GM21423 (cell line): ENCODE data around the gene PRKAB1.
"Not testable (repeated sequence)": the region's sequence is repeated elsewhere in the genome, so short reads cannot be mapped to it uniquely, and the experiment has no call there.

ENCODE experiments used
- ATAC-seq: cut with Tn5 transposase; IDR thresholded peaks from one replicate; pipeline ENCODE4 v1.9.1; 2021; ENCODE audit warnings: mild to moderate bottlenecking, moderate library complexity; ENCODE audit not compliant: unreplicated experiment

Gene PRKAB1

GRCh38 chr12:119667577-119668323 lies at the start of gene PRKAB1:
Gene PRKAB1, plus strand, starts transcription at chr12:119668133. Its CDS starts 112 bp downstream, at chr12:119668245.
- ATAC-seq: peak; percentile 94

GRCh38 chr12:119618328-119618896 lies 49.5 kb upstream of the PRKAB1 start:
- ATAC-seq: not testable (repeated sequence)

- ATAC-seq: no peak
These were observed 47.4 kb upstream of the PRKAB1 start for GRCh38 chr12:119620490-119620889.

- no peak for ATAC-seq
These were observed 46.1 kb upstream of the PRKAB1 start for GRCh38 chr12:119621878-119622277.

GRCh38 chr12:119624966-119625365 lies 43.0 kb upstream of the PRKAB1 start:
- no peak for ATAC-seq

- ATAC-seq: no peak
These were observed 40.8 kb upstream of the PRKAB1 start for GRCh38 chr12:119627019-119627643.

- no peak for ATAC-seq
These were observed 40.2 kb upstream of the PRKAB1 start for GRCh38 chr12:119627686-119628085.

- ATAC-seq: no peak
These were observed 37.6 kb upstream of the PRKAB1 start for GRCh38 chr12:119630223-119630780.

- no peak for ATAC-seq
These were observed 36.9 kb upstream of the PRKAB1 start for GRCh38 chr12:119630962-119631550.

GRCh38 chr12:119631930-119632678 lies 35.8 kb upstream of the PRKAB1 start:
- no peak for ATAC-seq

- no peak for ATAC-seq
These were observed 33.2 kb upstream of the PRKAB1 start for GRCh38 chr12:119634743-119635142.

- ATAC-seq: no peak
These were observed 24.9 kb upstream of the PRKAB1 start for GRCh38 chr12:119642986-119643385.

GRCh38 chr12:119644930-119645329 lies 23.0 kb upstream of the PRKAB1 start:
- no peak for ATAC-seq

- ATAC-seq: no peak
These were observed 22.3 kb upstream of the PRKAB1 start for GRCh38 chr12:119645535-119646059.

GRCh38 chr12:119649202-119649808 lies 18.6 kb upstream of the PRKAB1 start:
- ATAC-seq: no peak

GRCh38 chr12:119652665-119653064 lies 15.3 kb upstream of the PRKAB1 start:
- no peak for ATAC-seq

- not testable (repeated sequence) for ATAC-seq
These were observed 10.9 kb upstream of the PRKAB1 start for GRCh38 chr12:119657001-119657400.

- not testable (repeated sequence) for ATAC-seq
These were observed 9.8 kb upstream of the PRKAB1 start for GRCh38 chr12:119658166-119658565.

- peak; percentile 52 for ATAC-seq
These were observed 8.5 kb upstream of the PRKAB1 start for GRCh38 chr12:119659289-119659897.

GRCh38 chr12:119660076-119660475 lies 7.9 kb upstream of the PRKAB1 start:
- ATAC-seq: no peak
